GDM1 (cell line): ENCODE measurements around the gene DLG2.
"Not testable (repeated sequence)": the region's sequence is repeated elsewhere in the genome, so short reads cannot be mapped to it uniquely, and the experiment has no call there.

Experiments
- DNase-seq: peaks from one replicate; lab custom pipeline; 2025; lab: John Stamatoyannopoulos, UW

DLG2 gene

DNA sequence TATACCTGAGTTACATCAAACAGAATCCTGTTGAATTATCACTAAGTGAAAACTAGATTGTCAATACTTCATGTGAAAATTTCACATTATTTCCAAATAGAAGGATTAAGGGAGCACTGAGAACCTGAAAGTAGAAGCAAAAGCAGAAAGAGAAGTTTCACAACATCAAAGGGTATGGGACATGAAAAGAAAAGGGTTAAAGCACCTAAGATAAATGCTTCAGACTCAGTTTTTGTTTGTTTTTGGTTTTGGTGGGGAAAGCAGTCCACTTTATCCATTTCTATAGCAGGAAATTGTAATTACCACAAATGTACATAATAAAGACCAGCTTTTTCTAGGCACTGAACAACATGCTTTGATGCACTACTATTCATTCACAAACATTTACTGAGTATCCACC, 1271.2 kb downstream of the DLG2 start:
- no peak for DNase-seq

GRCh38 chr11:84345597-84345996, 1281.5 kb downstream of the DLG2 start:
- no peak for DNase-seq

DNA sequence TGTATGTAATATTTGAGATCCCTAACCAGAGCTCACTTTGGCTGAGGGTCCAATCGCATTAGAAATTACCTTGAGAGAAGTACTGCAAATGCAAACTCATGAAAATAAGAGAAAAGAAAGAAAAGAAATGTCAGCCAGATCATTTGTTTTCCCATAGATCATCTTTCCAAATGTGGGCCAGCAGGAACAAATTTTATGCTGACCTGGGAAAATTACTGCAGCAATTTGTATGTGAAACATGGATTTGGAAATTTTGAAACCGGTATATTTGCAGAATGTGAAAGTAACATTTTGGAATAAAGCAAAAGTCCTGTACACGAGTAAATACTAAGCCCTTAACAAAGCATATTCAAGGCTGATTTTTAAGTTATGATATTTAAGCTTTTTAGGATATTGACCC, 1282.1 kb downstream of the DLG2 start:
- no peak for DNase-seq

- no peak for DNase-seq
Measured at GRCh38 chr11:84339796-84340195, 1287.3 kb downstream of the DLG2 start.

DNA sequence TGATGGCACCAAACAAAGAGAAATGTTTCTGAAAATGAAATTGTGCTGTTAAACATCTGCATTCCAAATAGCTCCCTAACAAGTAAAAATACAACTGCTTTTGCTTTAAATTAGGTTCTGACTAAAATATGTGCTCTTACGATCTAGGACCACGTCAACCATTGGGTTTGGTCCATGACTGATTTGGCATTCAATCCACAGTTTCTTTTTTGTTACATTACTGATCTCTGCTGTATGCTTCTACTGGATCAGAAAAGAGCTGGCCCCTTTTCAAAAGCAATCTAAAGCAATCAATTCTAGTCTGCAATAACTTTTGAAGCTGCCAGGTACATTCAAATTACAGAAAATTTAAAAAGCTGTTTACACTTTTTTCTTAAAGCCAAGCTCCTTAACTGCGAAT, 1293.9 kb downstream of the DLG2 start:
- DNase-seq, result no peak

DNA sequence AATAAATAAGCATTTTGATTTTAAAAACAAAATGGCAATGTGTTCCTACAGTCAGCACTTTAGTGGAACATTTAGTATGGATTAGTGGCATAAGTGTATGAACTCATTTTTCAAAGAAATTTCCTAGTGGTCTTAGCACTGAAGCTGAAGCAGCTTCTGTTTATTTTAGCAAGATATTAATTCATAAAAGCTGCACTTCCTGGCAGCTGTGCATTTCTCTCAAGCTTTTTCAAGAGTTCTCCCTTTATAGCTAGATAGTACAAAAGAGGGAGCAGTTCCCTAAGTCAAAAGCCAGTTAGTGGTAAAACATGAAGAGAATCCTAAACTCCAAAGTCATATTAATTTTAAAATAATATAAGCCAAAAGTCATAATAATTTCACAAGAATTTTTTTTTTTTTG, 1304.9 kb downstream of the DLG2 start:
- no peak for DNase-seq

DNA sequence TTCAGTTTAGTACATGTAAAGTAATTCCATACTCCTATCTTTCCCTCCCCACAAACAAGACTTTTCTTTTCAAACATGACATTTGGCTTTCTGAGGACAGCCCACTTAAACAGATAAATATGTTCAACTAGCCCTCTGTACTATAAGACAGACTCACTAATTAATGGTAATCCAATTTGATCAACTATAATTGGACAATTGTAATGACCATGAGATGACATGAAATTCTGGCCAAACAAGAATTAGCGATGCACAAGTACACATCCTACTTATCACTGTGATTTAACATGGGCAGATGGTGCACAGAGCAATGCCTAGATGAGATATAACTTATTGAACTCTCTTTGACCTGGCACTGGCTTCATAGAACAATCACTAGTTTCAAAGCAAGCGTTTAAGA, 1307.3 kb downstream of the DLG2 start:
- no peak for DNase-seq

- DNase-seq, result no peak
Measured at GRCh38 chr11:84316866-84317555, 1310.1 kb downstream of the DLG2 start.

DNA sequence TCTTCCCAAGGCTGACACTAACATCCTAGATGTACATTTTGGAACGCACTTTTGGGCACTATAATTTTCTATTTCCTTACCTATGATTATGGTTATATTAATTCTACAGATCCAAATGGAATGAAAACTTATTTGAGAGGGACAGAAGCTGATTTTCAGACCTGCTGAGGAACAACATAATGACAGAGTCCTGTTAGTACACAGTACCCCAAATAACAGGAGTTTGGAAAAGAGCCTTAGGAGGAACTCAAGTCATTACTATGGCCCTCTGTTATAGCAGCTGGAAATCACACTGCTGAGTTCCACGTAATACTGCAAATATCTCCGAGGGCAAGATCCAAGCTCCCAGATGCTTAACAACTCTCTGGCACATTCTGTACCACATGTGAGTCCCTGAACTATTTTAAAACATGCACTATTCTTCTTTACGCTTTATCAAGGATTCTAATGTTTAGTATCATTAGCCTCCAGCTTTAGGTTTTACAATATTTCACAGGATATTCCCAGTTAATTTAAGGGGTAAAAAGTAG, 1313.2 kb downstream of the DLG2 start:
- no peak for DNase-seq

GRCh38 chr11:84310268-84310667, 1316.9 kb downstream of the DLG2 start:
- DNase-seq, result no peak

- DNase-seq, result not testable (repeated sequence)
Measured at GRCh38 chr11:84308491-84308890, 1318.7 kb downstream of the DLG2 start.

DNA sequence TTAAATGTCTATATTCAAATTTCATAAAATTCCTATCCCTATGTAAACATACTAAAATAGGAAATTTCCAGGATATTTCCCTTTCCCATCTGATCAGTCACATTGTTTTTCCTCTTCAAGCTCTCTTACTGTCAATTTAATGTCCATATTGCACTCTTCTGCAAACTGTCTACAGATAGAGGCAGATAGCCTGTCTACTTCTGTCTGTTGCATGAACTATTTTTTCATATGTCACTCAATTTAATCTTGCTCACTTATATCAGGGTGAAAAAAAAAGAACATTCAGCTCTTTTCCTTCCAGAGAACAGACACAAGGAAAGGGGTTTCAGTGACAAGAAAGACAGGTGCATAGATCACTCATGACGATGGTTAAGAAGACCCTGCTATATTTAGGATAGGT, 1327.1 kb downstream of the DLG2 start:
- DNase-seq, result no peak

GRCh38 chr11:84297570-84297969, 1329.6 kb downstream of the DLG2 start:
- DNase-seq, result no peak

GRCh38 chr11:84295815-84296214, 1331.3 kb downstream of the DLG2 start:
- no peak for DNase-seq

DNA sequence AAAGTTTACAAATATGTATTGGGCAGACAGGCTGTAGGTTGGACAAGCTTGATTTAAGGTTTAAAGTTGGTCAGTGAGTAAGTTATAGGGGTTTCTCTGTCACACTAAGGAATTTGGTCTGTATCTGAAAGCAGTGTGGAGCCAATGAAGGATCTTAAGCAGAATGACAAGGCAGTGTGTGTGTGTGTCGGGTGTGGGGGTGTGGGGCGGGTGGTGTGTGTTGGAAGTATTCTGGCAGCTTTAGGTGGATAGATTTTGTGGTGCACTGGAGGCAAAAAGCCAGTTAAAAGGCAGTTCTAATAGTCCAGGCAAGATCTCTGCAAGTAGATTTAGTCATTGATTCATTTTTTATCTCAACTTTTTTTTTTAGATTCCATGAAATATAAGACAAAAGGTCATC, 1334.2 kb downstream of the DLG2 start:
- DNase-seq, result no peak

GRCh38 chr11:84292006-84292405, 1335.1 kb downstream of the DLG2 start:
- no peak for DNase-seq

DNA sequence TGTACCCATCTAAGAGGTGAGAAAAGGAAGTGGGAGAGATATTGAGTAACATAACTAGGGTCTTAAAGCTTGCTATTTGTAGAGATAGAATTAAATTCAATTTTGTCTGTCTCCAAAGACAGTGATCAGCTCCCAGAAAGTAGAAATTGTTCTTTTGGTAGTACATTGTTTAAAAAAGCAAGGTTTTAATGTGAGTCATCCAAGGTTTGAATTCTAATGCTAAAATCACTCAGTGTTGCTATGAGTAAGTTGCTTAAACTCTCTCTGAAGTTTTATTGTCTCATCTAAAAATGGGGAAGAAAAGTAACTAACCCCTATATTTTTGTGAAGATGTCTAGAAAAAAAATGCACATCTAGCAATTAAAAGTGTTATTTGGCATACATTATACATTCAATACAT, 1336.5 kb downstream of the DLG2 start:
- DNase-seq, result no peak

DNA sequence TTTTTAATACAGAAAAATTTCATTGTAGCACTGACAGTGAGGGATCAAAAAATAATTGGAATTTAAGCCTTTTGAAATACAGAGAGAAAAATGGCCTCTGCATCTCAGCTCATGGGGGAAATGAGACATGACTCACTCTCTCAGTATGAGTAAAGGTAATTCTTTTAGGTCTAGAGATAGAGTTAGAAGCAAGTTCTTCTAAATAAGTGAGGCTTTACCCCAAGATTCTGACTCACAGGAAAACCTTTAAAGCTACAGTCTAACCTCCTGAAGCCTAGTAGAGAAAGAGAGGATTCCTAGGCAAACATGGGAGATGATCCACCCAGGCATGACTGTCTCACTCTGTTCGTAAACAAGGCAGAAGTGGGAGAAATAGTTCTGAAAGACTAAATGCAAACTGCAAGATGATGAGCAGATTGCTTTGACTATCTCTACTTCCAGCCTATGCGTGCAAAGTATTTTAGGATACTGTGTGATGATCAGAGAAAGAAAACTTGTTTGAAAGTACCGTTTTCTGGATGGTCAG, 1337.7 kb downstream of the DLG2 start:
- no peak for DNase-seq

GRCh38 chr11:84273541-84273940, 1353.6 kb downstream of the DLG2 start:
- no peak for DNase-seq

- DNase-seq, result no peak
Measured at GRCh38 chr11:84270466-84270865, 1356.7 kb downstream of the DLG2 start.

- DNase-seq, result no peak
Measured at GRCh38 chr11:84264066-84264465, 1363.1 kb downstream of the DLG2 start.

GRCh38 chr11:84261707-84262106, 1365.4 kb downstream of the DLG2 start:
- no peak for DNase-seq

GRCh38 chr11:84260862-84261261, 1366.3 kb downstream of the DLG2 start:
- DNase-seq, result no peak

DNA sequence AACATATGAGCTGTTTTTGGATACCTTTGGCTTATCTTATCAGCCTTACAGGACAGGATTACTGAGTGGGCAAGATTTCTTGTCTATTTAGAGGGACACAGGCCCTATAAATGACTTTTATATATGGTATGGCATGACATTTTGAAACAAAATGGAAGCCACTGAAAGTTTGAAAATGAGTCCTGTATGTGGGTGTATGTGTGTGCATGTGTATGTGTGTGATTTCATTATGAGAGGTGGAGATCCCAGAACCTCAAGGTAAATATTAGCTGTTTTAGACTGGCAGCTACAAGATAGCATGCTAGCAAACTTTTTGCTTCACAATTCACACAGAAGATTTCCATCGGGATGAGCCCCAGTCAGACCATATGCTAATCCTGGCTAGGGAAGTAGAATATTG, 1370.5 kb downstream of the DLG2 start:
- DNase-seq, result no peak
